ENCODE data around the gene NACC2.
"Not testable (repeated sequence)": the region's sequence is repeated elsewhere in the genome, so short reads cannot be mapped to it uniquely, and the experiment has no call there.

The NACC2 gene

GRCh38 chr9:135973277-135974219, 121.5 kb downstream of the NACC2 start:
- DNase-seq = no peak

- peak; percentile 25 for DNase-seq
These were observed 123.2 kb downstream of the NACC2 start for GRCh38 chr9:135971892-135972291.

- DNase-seq = no peak
These were observed 123.8 kb downstream of the NACC2 start for GRCh38 chr9:135971111-135971766.

- no peak for DNase-seq
These were observed 124.8 kb downstream of the NACC2 start for GRCh38 chr9:135970128-135970815.

GRCh38 chr9:135969064-135969683, 125.9 kb downstream of the NACC2 start:
- no peak for DNase-seq

GRCh38 chr9:135968601-135969000, 126.5 kb downstream of the NACC2 start:
- DNase-seq = no peak

GRCh38 chr9:135968083-135968476, 127.0 kb downstream of the NACC2 start:
- no peak for DNase-seq

GRCh38 chr9:135966916-135967260, 128.2 kb downstream of the NACC2 start:
- not testable (repeated sequence) for DNase-seq

GRCh38 chr9:135965124-135965756, 129.8 kb downstream of the NACC2 start:
- no peak for DNase-seq

GRCh38 chr9:135963938-135964337, 131.2 kb downstream of the NACC2 start:
- no peak for DNase-seq

GRCh38 chr9:135963338-135963737, 131.8 kb downstream of the NACC2 start:
- no peak for DNase-seq

- DNase-seq = no peak
These were observed 132.3 kb downstream of the NACC2 start for GRCh38 chr9:135962696-135963307.

- DNase-seq = no peak
These were observed 133.0 kb downstream of the NACC2 start for GRCh38 chr9:135961811-135962695.

GRCh38 chr9:135961277-135961715, 133.8 kb downstream of the NACC2 start, which contains the start of gene UBAC1:
TSS of gene UBAC1 (minus strand) at chr9:135961373. CDS start at chr9:135961162, 211 bp downstream.
- peak; percentile 95 for DNase-seq

GRCh38 chr9:135960411-135961276, 134.4 kb downstream of the NACC2 start:
- DNase-seq = no peak

GRCh38 chr9:135959814-135960213, 135.3 kb downstream of the NACC2 start:
- no peak for DNase-seq

GRCh38 chr9:135958485-135958884, 136.6 kb downstream of the NACC2 start:
- DNase-seq = no peak

GRCh38 chr9:135957431-135957830, 137.7 kb downstream of the NACC2 start:
- no peak for DNase-seq

- no peak for DNase-seq
These were observed 138.3 kb downstream of the NACC2 start for GRCh38 chr9:135956802-135957174.
